Loucy (cell line): ENCODE data around the gene NR1H3.
A peak's percentile ranks its signal among the peaks of the same experiment; 100 is the strongest.

ENCODE experiments used
- H2AFZ ChIP-seq: fragments of 200-600 bp; sonication (generic); 2 replicates; pipeline ENCODE4 v1.6.0; 2016; ENCODE audit warnings: antibody characterized with exemption, mild to moderate bottlenecking, low read length, moderate library complexity
- H3F3A ChIP-seq: fragments of 200-600 bp; 2 replicates; pipeline ENCODE4 v1.6.0; 2016; ENCODE audit warnings: antibody characterized with exemption, low read depth, mild to moderate bottlenecking
- H3K27me3 ChIP-seq: fragments of 200-600 bp; sonication (generic); 2 replicates; pipeline ENCODE4 v1.6.1; 2014; ENCODE audit warnings: low read length, mild to moderate bottlenecking; ENCODE audit not compliant: insufficient read depth, poor library complexity, severe bottlenecking
- H3K36me3 ChIP-seq: fragments of 200-600 bp; sonication (generic); 2 replicates; pipeline ENCODE4 v1.6.1; 2016; ENCODE audit warnings: low read length; ENCODE audit not compliant: insufficient read depth
- H3K4me1 ChIP-seq: fragments of 200-600 bp; sonication (generic); 2 replicates; pipeline ENCODE4 v1.5.1; 2014; ENCODE audit warnings: low read length, mild to moderate bottlenecking; ENCODE audit not compliant: insufficient read depth, poor library complexity, severe bottlenecking
- H3K4me2 ChIP-seq: fragments of 200-600 bp; sonication (generic); 2 replicates; pipeline ENCODE4 v1.6.0; 2014; ENCODE audit warnings: antibody characterized with exemption, low read length, low read depth, mild to moderate bottlenecking; ENCODE audit not compliant: poor library complexity, severe bottlenecking
- H3K4me3 ChIP-seq: fragments of 200-600 bp; sonication (generic); 2 replicates; pipeline ENCODE4 v1.5.1; 2014; ENCODE audit warnings: low read length, mild to moderate bottlenecking, mixed read lengths; ENCODE audit not compliant: poor library complexity, severe bottlenecking
- H3K79me2 ChIP-seq: fragments of 200-600 bp; sonication (generic); 2 replicates; pipeline ENCODE4 v1.6.1; 2014; ENCODE audit warnings: low read length; ENCODE audit not compliant: insufficient read depth
- H3K9ac ChIP-seq: fragments of 200-600 bp; sonication (generic); 2 replicates; pipeline ENCODE4 v1.6.0; 2014; ENCODE audit warnings: mild to moderate bottlenecking, low read depth, low read length, moderate library complexity; ENCODE audit not compliant: poor library complexity, severe bottlenecking
- H3K9me2 ChIP-seq: fragments of 200-600 bp; sonication (generic); replicated peaks from 2 replicates; pipeline ENCODE4 v1.6.1; 2016; ENCODE audit warnings: low read depth, low read length, mixed read lengths
- H3K9me3 ChIP-seq: fragments of 200-600 bp; sonication (generic); 2 replicates; pipeline ENCODE4 v1.6.1; 2014; ENCODE audit warnings: mild to moderate bottlenecking, antibody characterized with exemption, low read length, low read depth; ENCODE audit not compliant: insufficient read depth
- H4K20me1 ChIP-seq: fragments of 200-600 bp; sonication (generic); 2 replicates; pipeline ENCODE4 v1.6.0; 2014; ENCODE audit warnings: antibody characterized with exemption, low read length, mild to moderate bottlenecking; ENCODE audit not compliant: insufficient read depth, poor library complexity, severe bottlenecking
- CTCF ChIP-seq: fragments of 200-600 bp; sonication (generic); conservative IDR thresholded peaks from 2 replicates; pipeline ENCODE4 v1.5.1; 2014; ENCODE audit warnings: mild to moderate bottlenecking, antibody characterized with exemption, low read length
- EZH2phosphoT487 ChIP-seq: fragments of 200-600 bp; IDR thresholded peaks from 2 replicates; pipeline ENCODE4 v1.6.1; 2018; ENCODE audit warnings: antibody characterized with exemption, mild to moderate bottlenecking, moderate library complexity, borderline replicate concordance

The NR1H3 gene

GRCh38 chr11:47271328-47271727 lies 13.5 kb downstream of the NR1H3 start:
- H3K9me3 ChIP-seq, result no peaks in the 10 kb centered on the region
- no peaks in the 10 kb centered on the region for H3K27me3 ChIP-seq
- TF ChIP-seq EZH2phosphoT487, result no peak
- TF ChIP-seq CTCF, result no peak
- H4K20me1 ChIP-seq, result peaks cover 42% of the 10 kb centered on the region
- H3K36me3 ChIP-seq, result peaks cover 22% of the 10 kb centered on the region; the same call in 1 of the 2 replicates
- H3K79me2 ChIP-seq, result peaks cover 60% of the 10 kb centered on the region
- peak overlapping the region; percentile 87 for H3K9ac ChIP-seq
- H3K4me3 ChIP-seq, result peak overlapping the region; percentile 75
- H3K4me1 ChIP-seq, result peaks cover 40% of the 10 kb centered on the region
- no peaks in the 10 kb centered on the region for H3K9me2 ChIP-seq
- peaks cover 10% of the 10 kb centered on the region for H3F3A ChIP-seq
- H3K4me2 ChIP-seq, result peak overlapping the region; percentile 94
- no peak overlapping the region for H2AFZ ChIP-seq

- Histone ChIP-seq H4K20me1 (peaks cover 42% of the 10 kb centered on the region), H3K79me2 (peaks cover 68% of the 10 kb centered on the region), H3K4me3 (peak overlapping the region; percentile 75), H3K36me3 (peaks cover 30% of the 10 kb centered on the region), H3K9ac (peak overlapping the region; percentile 87), H2AFZ (no peak overlapping the region), H3K4me1 (peaks cover 39% of the 10 kb centered on the region), H3K27me3 (no peaks in the 10 kb centered on the region), H3K9me3 (no peaks in the 10 kb centered on the region), H3F3A (peaks cover 10% of the 10 kb centered on the region), H3K9me2 (no peaks in the 10 kb centered on the region), H3K4me2 (peak overlapping the region; percentile 94)
- TF ChIP-seq EZH2phosphoT487 (no peak), CTCF (no peak)
Observed at GRCh38 chr11:47271961-47272661, 14.3 kb downstream of the NR1H3 start.

- no peak overlapping the region for H3K9ac ChIP-seq
- peaks cover 33% of the 10 kb centered on the region for H3K4me1 ChIP-seq
- peaks cover 36% of the 10 kb centered on the region for H3K36me3 ChIP-seq
- peak overlapping the region; percentile 94 for H3K4me2 ChIP-seq
- H3F3A ChIP-seq, result peaks cover 10% of the 10 kb centered on the region
- TF ChIP-seq EZH2phosphoT487 (no peak), CTCF (no peak)
- H3K79me2 ChIP-seq, result peaks cover 68% of the 10 kb centered on the region
- no peaks in the 10 kb centered on the region for H3K9me2 ChIP-seq
- H3K9me3 ChIP-seq, result no peaks in the 10 kb centered on the region
- no peak overlapping the region for H2AFZ ChIP-seq
- H4K20me1 ChIP-seq, result peaks cover 42% of the 10 kb centered on the region
- H3K4me3 ChIP-seq, result peak overlapping the region; percentile 75
- H3K27me3 ChIP-seq, result no peaks in the 10 kb centered on the region
Observed at GRCh38 chr11:47272706-47273105, 14.9 kb downstream of the NR1H3 start.
